Neural progenitor cell (in vitro differentiated cells): Measurements from ENCODE around the gene SLC49A4. TPM values are rescaled to one million over a fixed set of nuclear protein-coding genes. Genes with fewer than 3 reads are reported as not detected.
A peak's percentile ranks its signal among the peaks of the same experiment; 100 is the strongest.

Experiments used
- DNase-seq: peaks from one replicate; pipeline ENCODE4 v3.0.0-alpha.2; 2016; ENCODE audit warnings: low spot score
- H2AFZ ChIP-seq: fragments of 200-600 bp; sonication (generic); replicated peaks from 2 replicates; pipeline ENCODE4 v1.6.1; 2016; ENCODE audit warnings: antibody characterized with exemption
- H3F3A ChIP-seq: fragments of 200-600 bp; sonication (generic); 2 replicates; pipeline ENCODE4 v1.6.1; 2016; ENCODE audit warnings: antibody characterized with exemption, low read depth
- H3K27ac ChIP-seq: fragments of 200-600 bp; sonication (generic); 2 replicates; pipeline ENCODE4 v1.5.1; 2016; ENCODE audit warnings: mild to moderate bottlenecking
- H3K27me3 ChIP-seq: fragments of 200-600 bp; sonication (generic); 2 replicates; pipeline ENCODE4 v1.6.1; 2016; ENCODE audit warnings: mild to moderate bottlenecking, moderate library complexity
- H3K36me3 ChIP-seq: fragments of 200-600 bp; sonication (generic); 2 replicates; pipeline ENCODE4 v1.5.1; 2016
- H3K4me1 ChIP-seq: fragments of 200-600 bp; sonication (generic); 2 replicates; pipeline ENCODE4 v1.6.1; 2016; ENCODE audit warnings: mixed run types
- H3K4me2 ChIP-seq: fragments of 200-600 bp; sonication (generic); 2 replicates; pipeline ENCODE4 v1.6.1; 2016
- H3K4me3 ChIP-seq: fragments of 200-600 bp; sonication (generic); 2 replicates; pipeline ENCODE4 v1.5.1; 2016
- H3K79me2 ChIP-seq: fragments of 200-600 bp; sonication (generic); 2 replicates; pipeline ENCODE4 v1.6.1; 2016; ENCODE audit warnings: low read depth
- H3K9ac ChIP-seq: fragments of 200-600 bp; sonication (generic); 2 replicates; pipeline ENCODE4 v1.6.1; 2016
- H3K9me3 ChIP-seq: fragments of 200-600 bp; sonication (generic); 2 replicates; pipeline ENCODE4 v1.5.1; 2016; ENCODE audit warnings: low read depth
- H4K20me1 ChIP-seq: fragments of 200-600 bp; sonication (generic); 2 replicates; pipeline ENCODE4 v1.6.1; 2016; ENCODE audit warnings: low read depth
- H3K27ac Mint-ChIP-seq: 3 replicates; pipeline ENCODE4 v1.8.0; 2021; ENCODE audit warnings: mixed read lengths
- H3K27me3 Mint-ChIP-seq: 2 replicates; pipeline ENCODE4 v1.8.0; 2022; ENCODE audit warnings: low read depth, mild to moderate bottlenecking, inconsistent platforms, moderate library complexity, mixed read lengths; ENCODE audit not compliant: insufficient read depth
- H3K36me3 Mint-ChIP-seq: 3 replicates; pipeline ENCODE4 v1.8.0; 2021; ENCODE audit warnings: mixed read lengths
- H3K4me1 Mint-ChIP-seq: 3 replicates; pipeline ENCODE4 v1.8.0; 2021; ENCODE audit warnings: mixed read lengths
- H3K4me3 Mint-ChIP-seq: 3 replicates; pipeline ENCODE4 v1.8.0; 2021; ENCODE audit warnings: mild to moderate bottlenecking, moderate library complexity, mixed read lengths
- H3K9me3 Mint-ChIP-seq: 3 replicates; pipeline ENCODE4 v1.8.0; 2020; ENCODE audit warnings: mixed read lengths
- CTCF ChIP-seq: fragments of 200-600 bp; sonication (generic); IDR thresholded peaks from 2 replicates; pipeline ENCODE4 v1.5.1; 2017; ENCODE audit warnings: antibody characterized with exemption, mild to moderate bottlenecking
- EZH2 ChIP-seq: fragments of 200-600 bp; sonication (generic); IDR thresholded peaks from 2 replicates; pipeline ENCODE4 v1.6.1; 2017; ENCODE audit warnings: antibody characterized with exemption, mild to moderate bottlenecking, moderate library complexity
- EZH2phosphoT487 ChIP-seq: fragments of 200-600 bp; sonication (generic); IDR thresholded peaks from 2 replicates; pipeline ENCODE4 v1.6.1; 2017; ENCODE audit warnings: antibody characterized with exemption
- total RNA-seq: library from RNA; depleted of rRNA; stranded (reverse); fragments of >200 nt; gene quantifications from 2 replicates; pipeline ENCODE4 v1.2.3, GENCODE V29; 2015; ENCODE audit warnings: low replicate concordance

Gene SLC49A4
- total RNA-seq, 1 donor from 2014 or later = 21.6 TPM

GRCh38 chr3:122929188-122930062 lies 134.6 kb downstream of the SLC49A4 start:
- H3K27ac Mint-ChIP-seq = peak overlapping the region; percentile 19
- H3K27me3 Mint-ChIP-seq = peaks cover 7% of the 10 kb centered on the region
- no peak for TF ChIP-seq CTCF
- no peak for TF ChIP-seq EZH2
- TF ChIP-seq EZH2phosphoT487 = no peak

GRCh38 chr3:122930063-122930997 lies 135.5 kb downstream of the SLC49A4 start:
- Histone ChIP-seq H3K4me2 (no peak overlapping the region), H3K4me1 (no peaks in the 10 kb centered on the region), H3K9ac (no peak overlapping the region), H3K9me3 (no peaks in the 10 kb centered on the region), H3K27ac (no peak overlapping the region), H3K4me3 (no peak overlapping the region), H4K20me1 (no peaks in the 10 kb centered on the region), H3K79me2 (no peaks in the 10 kb centered on the region), H3K27me3 (no peaks in the 10 kb centered on the region), H2AFZ (no peak overlapping the region), H3F3A (no peaks in the 10 kb centered on the region), H3K36me3 (no peaks in the 10 kb centered on the region)
- peak overlapping the region; percentile 19 for H3K27ac Mint-ChIP-seq
- no peaks in the 10 kb centered on the region for H3K9me3 Mint-ChIP-seq
- TF ChIP-seq EZH2 = no peak
- TF ChIP-seq CTCF = no peak
- no peak for TF ChIP-seq EZH2phosphoT487
- no peak overlapping the region for H3K4me3 Mint-ChIP-seq
- H3K36me3 Mint-ChIP-seq = peaks cover 6% of the 10 kb centered on the region
- no peak for DNase-seq
- H3K27me3 Mint-ChIP-seq = peaks cover 7% of the 10 kb centered on the region
- peaks cover 13% of the 10 kb centered on the region for H3K4me1 Mint-ChIP-seq

More at GRCh38 chr3:122929188-122930062, 134.6 kb downstream of the SLC49A4 start:
- no peaks in the 10 kb centered on the region for H3F3A ChIP-seq
- H2AFZ ChIP-seq = no peak overlapping the region
- H3K36me3 ChIP-seq = no peaks in the 10 kb centered on the region
- peaks cover 6% of the 10 kb centered on the region for H3K36me3 Mint-ChIP-seq
- peaks cover 13% of the 10 kb centered on the region for H3K4me1 Mint-ChIP-seq
- no peak overlapping the region for H3K9ac ChIP-seq
- no peaks in the 10 kb centered on the region for H3K9me3 Mint-ChIP-seq
- H3K79me2 ChIP-seq = no peaks in the 10 kb centered on the region
- no peaks in the 10 kb centered on the region for H3K9me3 ChIP-seq
- no peak overlapping the region for H3K4me2 ChIP-seq
- H4K20me1 ChIP-seq = no peaks in the 10 kb centered on the region
- no peak for DNase-seq
- H3K4me3 Mint-ChIP-seq = no peak overlapping the region
- no peak overlapping the region for H3K4me3 ChIP-seq
- no peaks in the 10 kb centered on the region for H3K27me3 ChIP-seq
- no peaks in the 10 kb centered on the region for H3K4me1 ChIP-seq
- no peak overlapping the region for H3K27ac ChIP-seq

Other genes starting within 250 kb of the SLC49A4 start
- gene PARP9, start 230.8 kb upstream of the SLC49A4 start, total RNA-seq = 1.0 and 1.2 TPM in 2 replicates
- gene DTX3L, start 230.7 kb upstream of the SLC49A4 start, total RNA-seq = 2.2 and 3.2 TPM in 2 replicates
- 0.06 TPM in 1 of 2 replicates, not detected in the other for gene PARP15, start 217.4 kb upstream of the SLC49A4 start, total RNA-seq
- gene PARP14, start 114.2 kb upstream of the SLC49A4 start, total RNA-seq = 2.6 and 6.1 TPM in 2 replicates
- gene HSPBAP1, start 1.2 kb upstream of the SLC49A4 start, total RNA-seq = 11.1 and 15.0 TPM in 2 replicates
- gene SEMA5B, start 232.7 kb downstream of the SLC49A4 start, total RNA-seq = 10.1 and 25.6 TPM in 2 replicates